ENCODE measurements around the gene LDAF1. TPM values are rescaled to one million over a fixed set of nuclear protein-coding genes. Genes with fewer than 3 reads are reported as not detected.

The LDAF1 gene
- total and polyA plus RNA-seq, 2 donors (not counting 1 experiment from before 2014, with no cell fraction given) = 11.3 to 21.1 TPM

GRCh38 chr16:21159281-21159951, 942 bp downstream of the LDAF1 start:
- CTCF ChIA-PET = interaction anchor here (1.1 to 4.1 kb wide), 5 partner anchors 8 to 309 kb away, joined by 3 to 18 read pairs (median 9); no protein-coding TSS in a partner anchor
- H3K4me1 ChIP-seq (ENCODE audit: control insufficient read depth in 2 of 2, insufficient read depth in 2 of 2, low read length in 2 of 2) = peaks cover 13 to 18% of the 10 kb centered on the region in 2 donors
- H2AFZ ChIP-seq (ENCODE audit: insufficient read depth, low read depth, low read length, poor library complexity, severe bottlenecking) = peak overlapping the region; percentile 96
- peaks cover 22% of the 10 kb centered on the region for H3K4me1 Mint-ChIP-seq
- peak overlapping the region; percentile 96 for H3K4me2 ChIP-seq (replicated peaks; ENCODE audit: low read depth, low read length, poor library complexity, severe bottlenecking)
- ATAC-seq (ENCODE audit: low read depth) (peak; percentile 37), DNase-seq (peak; percentile 63)
- TF ChIP-seq CTCF (IDR thresholded peaks at IDR 0.05) = no peak
- no peak for TF ChIP-seq EZH2 (IDR thresholded peaks at IDR 0.05; ENCODE audit: borderline replicate concordance, insufficient read depth, low read depth, low read length, poor library complexity, severe bottlenecking)
- H3K27me3 Mint-ChIP-seq = no peaks in the 10 kb centered on the region
- H3K4me3 Mint-ChIP-seq = peak overlapping the region; percentile 96
- no peaks in the 10 kb centered on the region for H4K20me1 ChIP-seq (ENCODE audit: control insufficient read depth, insufficient read depth, low read length, poor library complexity, severe bottlenecking)
- H3K79me2 ChIP-seq (ENCODE audit: control insufficient read depth, insufficient read depth, low read length) = peaks cover 23% of the 10 kb centered on the region
- intact Hi-C loops (cut with micrococcal nuclease) = loop anchor here (1.0 to 10.0 kb wide), 7 partner anchors 29 to 1213 kb away; partner anchors contain the start of genes CDR2, POLR3E, THUMPD1 and UQCRC2
- H3K4me3 ChIP-seq (ENCODE audit: control extremely low read depth in 1 of 5, extremely low read depth in 1 of 5, insufficient read depth in 1 of 5, low read depth in 2 of 5, low read length in 4 of 5) = peak overlapping the region; percentile 71 to 93 (median 85)
- WGBS (ENCODE audit: insufficient coverage) = 2% methylated on average over 18 of the region's 27 CpGs
- peak overlapping the region; percentile 88 for H3K27ac Mint-ChIP-seq
- H3K9ac ChIP-seq (ENCODE audit: low read length) = peak overlapping the region; percentile 91
- POLR2A ChIA-PET = interaction anchor here (0.6 to 1.4 kb wide), 3 partner anchors 141 to 267 kb away, joined by 3 to 4 read pairs (median 4); no protein-coding TSS in a partner anchor
- H3K36me3 ChIP-seq (replicated peaks in 1 of 2; ENCODE audit: control extremely low read depth in 1 of 2, control insufficient read depth in 1 of 2, extremely low read depth in 1 of 2, insufficient read depth in 2 of 2, low read length in 1 of 2) = peaks cover 0 to 18% of the 10 kb centered on the region in 2 experiments
- no peaks in the 10 kb centered on the region for H3K27me3 ChIP-seq (replicated peaks in 1 of 4; ENCODE audit: control extremely low read depth in 1 of 4, control insufficient read depth in 3 of 4, insufficient read depth in 4 of 4, low read length in 3 of 4)
- H3K9me3 ChIP-seq (ENCODE audit: control extremely low read depth in 1 of 3, control insufficient read depth in 2 of 3, insufficient read depth in 1 of 3, low read length in 2 of 3) = no peaks in the 10 kb centered on the region
- H3K27ac ChIP-seq (ENCODE audit: low read length in 2 of 2) = peak overlapping the region; percentile 14 to 46
- no peaks in the 10 kb centered on the region for H3K9me3 Mint-ChIP-seq (ENCODE audit: insufficient read depth)

GRCh38 chr16:21160276-21160675, 1.8 kb downstream of the LDAF1 start:
- H3K4me2 ChIP-seq (replicated peaks; ENCODE audit: low read depth, low read length, poor library complexity, severe bottlenecking) = peak overlapping the region; percentile 96

More at GRCh38 chr16:21160276-21160675, 1.8 kb downstream of the LDAF1 start:
- intact Hi-C loops (cut with micrococcal nuclease) = no loop called here
- H3K9ac ChIP-seq (ENCODE audit: low read length) = no peak overlapping the region
- H3K4me3 Mint-ChIP-seq = no peak overlapping the region
- no peaks in the 10 kb centered on the region for H3K27me3 Mint-ChIP-seq
- TF ChIP-seq EZH2 (IDR thresholded peaks at IDR 0.05; ENCODE audit: borderline replicate concordance, insufficient read depth, low read depth, low read length, poor library complexity, severe bottlenecking) = no peak
- no peak for TF ChIP-seq CTCF (IDR thresholded peaks at IDR 0.05)
- peaks cover 23% of the 10 kb centered on the region for H3K79me2 ChIP-seq (ENCODE audit: control insufficient read depth, insufficient read depth, low read length)
- peaks cover 13 to 18% of the 10 kb centered on the region in 2 donors for H3K4me1 ChIP-seq (ENCODE audit: control insufficient read depth in 2 of 2, insufficient read depth in 2 of 2, low read length in 2 of 2)
- DNase-seq = no peak
- no peaks in the 10 kb centered on the region for H3K9me3 Mint-ChIP-seq (ENCODE audit: insufficient read depth)
- ATAC-seq (ENCODE audit: low read depth) = no peak
- H4K20me1 ChIP-seq (ENCODE audit: control insufficient read depth, insufficient read depth, low read length, poor library complexity, severe bottlenecking) = no peaks in the 10 kb centered on the region
- H2AFZ ChIP-seq (ENCODE audit: insufficient read depth, low read depth, low read length, poor library complexity, severe bottlenecking) = no peak overlapping the region
- CTCF ChIA-PET = interaction anchor here (2.7 to 4.1 kb wide), 2 partner anchors 7 to 28 kb away, joined by 10 to 18 read pairs; no protein-coding TSS in a partner anchor
- H3K27ac Mint-ChIP-seq = no peak overlapping the region
- H3K4me1 Mint-ChIP-seq = peaks cover 22% of the 10 kb centered on the region
- no CpG with 5 or more reads among the region's 1 CpG for WGBS (ENCODE audit: insufficient coverage)
- POLR2A ChIA-PET = interaction anchor here (0.6 kb wide), 1 partner anchor 201 kb away, joined by 4 read pairs; no protein-coding TSS in a partner anchor
- no peaks in the 10 kb centered on the region for H3K9me3 ChIP-seq (ENCODE audit: control extremely low read depth in 1 of 3, control insufficient read depth in 2 of 3, insufficient read depth in 1 of 3, low read length in 2 of 3)
- no peaks in the 10 kb centered on the region for H3K27me3 ChIP-seq (replicated peaks in 1 of 4; ENCODE audit: control extremely low read depth in 1 of 4, control insufficient read depth in 3 of 4, insufficient read depth in 4 of 4, low read length in 3 of 4)
- H3K36me3 ChIP-seq (replicated peaks in 1 of 2; ENCODE audit: control extremely low read depth in 1 of 2, control insufficient read depth in 1 of 2, extremely low read depth in 1 of 2, insufficient read depth in 2 of 2, low read length in 1 of 2) = peaks cover 0 to 19% of the 10 kb centered on the region in 2 experiments
- H3K4me3 ChIP-seq (ENCODE audit: control extremely low read depth in 1 of 5, extremely low read depth in 1 of 5, insufficient read depth in 1 of 5, low read depth in 2 of 5, low read length in 4 of 5) = no peak overlapping the region
- no peak overlapping the region for H3K27ac ChIP-seq (ENCODE audit: low read length in 2 of 2)
